DMS53 (cell line): ENCODE measurements around the gene DUSP22.
"Not testable (repeated sequence)": the region's sequence is repeated elsewhere in the genome, so short reads cannot be mapped to it uniquely, and the experiment has no call there.

Source experiments
- DNase-seq: peaks from one replicate; lab custom pipeline; 2025; lab: John Stamatoyannopoulos, UW

DUSP22 gene

DNA sequence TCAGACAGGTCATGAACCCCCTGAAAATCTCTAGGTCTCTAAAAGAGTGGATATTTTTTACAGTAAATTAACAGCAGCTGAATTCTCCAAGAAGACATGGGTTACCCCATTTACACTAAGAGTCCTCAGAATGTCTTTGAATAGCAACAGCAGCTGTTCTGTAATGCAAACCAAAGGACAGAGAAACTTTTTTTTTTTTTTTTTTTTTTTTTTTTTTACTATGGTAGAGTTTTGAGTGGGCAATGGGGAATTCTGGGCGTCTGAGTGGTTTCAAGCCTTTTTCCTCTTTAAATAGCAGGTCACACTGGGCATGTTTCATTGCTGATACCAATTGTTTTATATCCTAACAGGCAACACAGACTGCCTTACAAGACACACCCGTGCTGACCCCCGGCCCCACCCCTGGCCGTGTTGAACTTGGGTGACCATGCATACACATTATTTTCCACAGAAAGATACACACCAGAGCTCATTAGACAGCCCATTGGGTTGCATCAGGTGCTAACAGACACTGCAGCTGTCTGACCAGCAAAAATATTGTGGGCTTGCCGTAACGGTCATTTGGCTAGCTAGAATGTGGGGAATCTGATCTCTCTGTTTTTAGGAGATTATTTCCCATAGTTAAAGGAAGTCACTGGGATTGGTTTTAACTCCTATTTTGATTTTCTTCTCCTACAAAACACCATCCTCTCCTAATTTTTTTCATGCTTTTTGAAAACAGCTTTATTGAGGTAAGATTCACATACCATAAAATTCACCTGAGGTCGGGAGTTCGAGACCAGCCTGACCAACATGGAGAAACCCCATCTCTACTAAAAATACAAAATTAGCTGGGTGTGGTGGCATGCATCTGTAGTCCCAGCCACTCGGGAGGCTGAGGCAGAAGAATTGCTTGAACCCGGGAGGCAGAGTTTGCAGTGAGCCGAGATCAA, 72.6 kb downstream of the DUSP22 start:
- no peak for DNase-seq

DNA sequence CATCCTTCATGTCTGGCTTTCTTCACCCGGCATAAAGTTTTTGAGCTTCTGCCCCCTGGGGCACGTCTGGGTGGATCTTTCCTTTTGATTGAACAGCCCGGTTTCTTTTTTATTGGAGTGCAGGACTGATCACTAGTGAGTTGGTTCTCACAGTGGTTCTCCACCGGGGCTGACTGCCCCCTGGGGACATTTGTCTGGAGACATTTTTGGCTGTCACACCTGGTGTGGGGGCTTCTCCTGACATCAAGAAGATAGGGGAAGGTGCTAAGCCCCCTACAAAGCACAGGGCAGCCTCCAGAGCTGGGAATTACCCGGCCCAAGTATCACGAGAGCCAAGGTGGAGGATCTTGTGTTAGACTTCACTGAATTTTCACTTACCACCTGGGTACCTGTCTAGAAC, 73.5 kb downstream of the DUSP22 start:
- no peak for DNase-seq

DNA sequence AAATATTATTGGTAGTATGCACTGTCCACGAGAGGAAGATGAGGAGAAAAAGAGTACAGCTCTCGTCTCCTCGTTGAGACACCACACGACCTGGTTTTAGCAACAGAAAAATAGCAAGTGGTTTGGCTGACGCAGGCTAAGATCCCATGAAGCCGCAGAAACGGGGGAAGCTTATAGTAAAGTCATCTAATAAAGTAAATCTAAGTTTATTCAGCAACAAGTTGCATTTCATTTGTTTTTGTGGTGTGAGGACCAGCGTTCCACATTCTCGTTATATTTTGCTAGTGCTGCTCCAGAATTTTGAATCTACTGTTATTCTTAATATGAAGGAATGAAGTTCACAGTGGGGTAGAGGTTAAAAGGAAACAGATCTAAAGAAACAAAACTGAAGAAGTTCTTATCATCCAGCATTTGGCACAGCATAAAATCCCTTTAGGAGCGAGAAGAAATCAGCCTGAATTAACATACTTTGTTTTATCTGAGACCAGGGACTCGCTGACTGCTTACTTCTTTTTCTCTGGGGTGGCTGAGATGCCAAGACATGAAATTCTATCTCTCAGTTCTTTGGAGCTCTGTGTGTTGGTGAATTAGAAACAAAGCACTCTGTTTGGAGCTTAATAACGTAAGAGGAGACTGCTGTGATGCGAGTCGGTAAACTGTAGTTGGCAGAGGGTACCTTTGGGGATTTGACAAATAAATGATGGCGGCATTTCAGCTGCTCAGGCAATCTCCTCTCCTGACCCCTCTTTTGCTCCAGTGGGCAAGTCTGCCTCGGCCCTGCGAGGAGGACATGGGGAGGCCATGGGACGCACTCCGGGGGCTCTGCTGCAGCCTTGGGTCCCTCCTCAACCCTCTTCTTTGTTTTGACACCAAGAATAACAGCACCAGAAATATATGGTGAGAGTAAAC, 74.4 kb downstream of the DUSP22 start:
- no peak for DNase-seq

DNA sequence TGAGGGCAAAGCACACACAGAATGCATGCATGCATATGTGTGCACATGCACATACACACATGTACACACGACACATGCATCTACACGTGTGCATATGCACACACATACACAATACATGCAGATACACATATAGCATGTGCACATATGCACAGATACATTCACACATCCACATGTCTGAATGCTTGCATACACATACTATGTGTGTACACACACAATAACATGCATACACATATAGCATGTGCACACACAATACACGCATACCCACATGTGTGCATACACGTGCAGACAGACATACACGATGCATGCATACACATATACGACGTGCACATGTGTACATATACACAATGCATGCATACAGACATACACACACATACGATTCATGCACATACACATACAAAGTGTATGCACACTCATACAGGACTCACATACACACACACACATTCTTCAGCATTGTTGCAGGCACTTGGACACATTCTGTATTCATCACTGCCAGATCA, 75.1 kb downstream of the DUSP22 start:
- no peak for DNase-seq

DNA sequence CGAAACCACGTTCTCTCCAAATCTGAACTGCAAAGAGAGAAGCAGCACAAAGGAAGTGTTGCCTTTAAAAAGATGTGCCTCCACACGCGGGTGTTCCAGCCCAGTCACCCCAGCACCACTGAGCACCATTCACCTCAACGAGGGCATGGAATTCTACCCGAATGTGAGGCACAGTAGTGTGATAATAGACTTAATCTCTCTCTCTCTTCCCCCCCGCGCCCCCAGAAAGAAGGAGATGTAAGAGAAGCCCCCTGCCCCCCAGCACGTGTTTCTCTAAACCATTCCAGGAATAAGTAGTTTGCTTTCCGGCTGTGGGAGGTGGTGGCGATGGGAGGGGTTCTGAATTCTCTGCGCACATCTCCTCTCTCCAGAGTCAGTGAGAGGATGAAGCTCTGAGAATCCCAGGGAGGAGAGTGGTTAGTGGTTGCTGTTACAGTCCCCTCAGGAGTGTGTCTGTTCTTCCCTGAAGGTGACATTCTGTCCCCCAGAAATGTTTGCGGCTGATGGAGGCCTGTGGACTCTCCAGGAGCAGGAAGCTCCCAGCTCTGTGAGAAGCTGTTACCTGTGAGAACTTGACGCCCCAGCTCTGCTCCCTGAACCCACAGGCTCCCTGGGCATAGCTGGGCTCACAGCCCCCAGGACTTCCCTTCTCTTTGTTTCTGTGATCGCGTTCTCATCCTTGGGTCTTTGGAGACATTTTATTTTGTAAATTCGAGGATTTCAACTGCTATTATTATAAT, 75.8 kb downstream of the DUSP22 start:
- no peak for DNase-seq

DNA sequence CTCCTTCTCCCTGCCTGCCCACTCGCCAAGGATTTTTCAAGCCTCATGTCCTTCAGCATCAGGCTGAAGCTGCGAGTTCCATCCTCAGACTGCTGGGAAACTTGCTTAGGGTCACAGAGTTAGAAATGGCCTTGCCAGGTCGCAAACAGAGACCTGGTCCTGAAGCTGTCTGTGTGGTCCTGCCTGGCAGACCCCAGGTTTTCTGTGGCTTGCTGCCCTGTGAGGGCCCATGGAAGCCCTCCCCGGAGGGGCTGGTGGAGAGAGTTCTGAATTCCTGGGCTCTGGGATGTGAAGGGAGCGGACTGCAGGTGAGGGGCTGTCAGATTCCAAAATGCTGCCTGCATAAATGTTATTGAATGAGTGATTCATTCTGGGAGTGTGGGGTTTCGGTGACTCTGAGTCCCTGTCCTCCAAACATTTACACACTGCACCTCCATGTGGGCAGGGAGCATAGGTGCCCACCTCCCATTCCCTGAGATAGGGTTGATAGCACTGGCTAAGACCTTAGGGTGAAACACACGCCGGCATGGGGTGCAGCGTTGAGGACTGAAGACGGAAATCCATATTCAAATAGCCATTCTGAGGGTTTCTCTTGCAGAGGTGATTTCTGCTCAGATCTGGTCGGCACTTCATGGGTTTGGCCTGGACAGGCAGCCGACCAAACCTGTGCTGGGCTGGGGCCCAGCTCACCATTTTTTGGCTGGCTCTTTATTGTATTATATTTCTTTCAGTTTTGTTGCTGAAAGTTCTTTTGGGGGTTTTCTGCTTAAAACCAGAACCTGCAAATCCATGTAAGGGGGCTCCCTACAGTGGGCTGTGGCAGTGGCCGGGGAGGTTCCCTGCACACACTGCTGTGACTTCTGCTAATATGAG, 77.5 kb downstream of the DUSP22 start:
- no peak for DNase-seq

DNA sequence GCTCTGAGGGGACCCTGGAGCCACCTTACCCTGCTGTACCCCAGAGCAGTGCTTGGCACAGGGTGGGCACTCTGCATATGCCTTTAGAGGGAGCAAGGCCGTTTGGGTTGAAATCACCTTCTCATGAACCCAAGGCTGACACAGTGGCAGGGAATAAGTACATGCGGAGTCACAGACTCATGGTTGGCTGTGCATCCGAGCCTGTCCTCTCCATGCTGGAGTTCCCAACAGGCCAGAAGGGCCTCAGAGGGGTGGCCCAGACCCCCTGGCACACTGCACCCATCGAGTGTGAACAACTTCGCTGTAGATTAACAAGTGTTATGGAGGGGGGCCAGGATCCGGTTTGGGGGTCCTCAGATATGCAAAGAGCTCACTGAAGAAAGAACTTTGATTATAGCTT, 78.3 kb downstream of the DUSP22 start:
- no peak for DNase-seq

DNA sequence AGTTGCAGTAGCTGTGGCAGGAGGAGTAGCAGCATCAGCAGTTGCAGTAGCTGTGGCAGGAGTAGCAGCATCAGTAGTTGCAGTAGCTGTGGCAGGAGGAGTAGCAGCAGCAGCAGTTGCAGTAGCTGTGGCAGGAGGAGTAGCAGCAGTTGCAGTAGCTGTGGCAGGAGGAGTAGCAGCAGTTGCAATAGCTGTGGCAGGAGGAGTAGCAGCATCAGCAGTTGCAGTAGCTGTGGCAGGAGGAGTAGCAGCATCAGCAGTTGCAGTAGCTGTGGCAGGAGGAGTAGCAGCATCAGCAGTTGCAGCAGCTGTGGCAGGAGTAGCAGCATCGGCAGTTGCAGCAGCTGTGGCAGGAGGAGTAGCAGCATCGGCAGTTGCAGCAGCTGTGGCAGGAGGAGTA, 79.6 kb downstream of the DUSP22 start:
- not testable (repeated sequence) for DNase-seq

DNA sequence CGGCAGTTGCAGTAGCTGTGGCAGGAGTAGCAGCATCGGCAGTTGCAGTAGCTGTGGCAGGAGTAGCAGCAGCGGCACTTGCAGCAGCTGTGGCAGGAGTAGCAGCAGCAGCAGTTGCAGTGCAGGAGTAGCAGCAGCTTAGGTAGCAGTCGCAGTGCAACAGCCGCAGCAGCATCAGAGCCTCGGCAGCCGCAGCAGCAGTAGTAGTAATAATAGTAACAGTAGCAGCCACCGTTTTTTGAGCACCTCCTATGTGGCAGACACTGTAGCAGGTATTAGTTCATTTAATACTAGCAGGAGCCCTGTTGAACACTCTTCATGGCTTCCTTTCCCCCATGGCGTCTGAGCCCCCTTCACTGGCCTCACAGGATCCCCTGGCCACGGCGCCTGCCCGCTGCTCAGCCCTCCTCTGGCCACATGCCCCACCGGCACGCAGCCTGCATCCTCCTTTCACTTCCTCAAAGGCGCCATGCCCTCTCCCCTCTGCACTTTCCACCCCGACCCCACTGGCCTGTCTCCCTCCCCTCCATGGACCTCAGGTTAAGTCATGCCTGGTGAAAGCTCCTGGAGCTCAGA, 80.1 kb downstream of the DUSP22 start:
- DNase-seq: no peak

DNA sequence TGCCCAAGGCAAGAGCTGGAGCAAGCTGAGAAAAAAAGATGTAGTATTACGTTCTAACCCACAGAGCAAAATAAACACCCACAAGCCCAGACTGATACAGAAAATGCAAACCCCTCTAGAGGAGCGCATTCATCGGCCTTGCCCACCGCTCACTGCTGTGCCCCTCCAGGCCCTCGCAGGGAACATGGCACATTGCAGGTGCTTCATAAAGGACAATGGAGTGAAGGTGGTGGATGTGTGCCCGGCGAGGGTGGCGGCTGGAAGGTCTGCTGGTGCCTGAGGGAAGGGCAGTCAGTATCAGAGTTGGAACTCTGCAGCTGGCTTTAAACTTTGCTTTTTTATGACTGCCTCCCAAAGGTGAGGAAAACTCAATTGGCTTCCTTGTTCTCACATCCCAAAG, 80.7 kb downstream of the DUSP22 start:
- no peak for DNase-seq

DNA sequence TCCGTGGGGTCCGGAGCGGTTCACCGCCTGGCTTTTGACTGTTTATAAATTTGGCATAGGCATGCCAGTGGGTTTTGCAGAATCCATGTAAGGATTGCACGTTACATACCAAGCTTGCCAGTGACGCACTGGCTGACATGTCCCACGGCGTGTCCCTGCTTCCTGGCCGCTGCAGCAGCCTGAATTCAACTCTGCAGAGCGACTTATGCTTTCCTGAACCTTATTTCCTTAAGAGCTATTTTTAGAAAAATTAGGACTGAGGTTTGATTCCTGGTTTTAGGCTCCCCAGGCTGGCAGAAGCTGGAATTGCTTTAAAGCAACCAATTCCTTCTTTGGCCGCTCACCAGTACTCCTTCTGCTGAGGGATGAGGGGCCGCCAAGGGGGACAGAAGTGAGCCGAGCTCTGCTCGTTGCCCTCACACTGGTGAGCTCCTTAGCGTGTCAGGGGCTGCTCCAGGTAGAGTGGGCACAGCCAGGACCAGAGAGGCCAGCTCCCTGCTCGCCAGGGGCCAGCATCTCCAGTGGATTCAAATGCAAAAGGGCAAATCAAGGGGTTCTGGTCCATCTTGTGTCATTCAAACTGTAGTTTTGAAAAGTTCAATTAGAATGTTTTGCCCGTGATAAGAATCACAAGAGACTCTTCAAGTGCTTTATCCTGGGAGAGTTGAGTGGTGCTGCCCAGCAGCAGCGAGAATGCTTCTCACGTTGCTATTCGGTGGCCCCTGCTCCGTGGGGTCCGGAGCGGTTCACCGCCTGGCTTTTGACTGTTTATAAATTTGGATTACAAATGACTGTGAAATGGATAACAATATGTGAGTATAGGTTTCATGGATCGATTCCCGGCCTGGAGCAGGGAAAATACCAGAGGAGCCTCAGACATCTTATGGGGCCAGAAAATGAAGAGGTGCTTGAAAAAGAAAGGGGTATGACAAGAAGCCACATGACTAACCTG, 81.8 kb downstream of the DUSP22 start:
- DNase-seq: no peak

DNA sequence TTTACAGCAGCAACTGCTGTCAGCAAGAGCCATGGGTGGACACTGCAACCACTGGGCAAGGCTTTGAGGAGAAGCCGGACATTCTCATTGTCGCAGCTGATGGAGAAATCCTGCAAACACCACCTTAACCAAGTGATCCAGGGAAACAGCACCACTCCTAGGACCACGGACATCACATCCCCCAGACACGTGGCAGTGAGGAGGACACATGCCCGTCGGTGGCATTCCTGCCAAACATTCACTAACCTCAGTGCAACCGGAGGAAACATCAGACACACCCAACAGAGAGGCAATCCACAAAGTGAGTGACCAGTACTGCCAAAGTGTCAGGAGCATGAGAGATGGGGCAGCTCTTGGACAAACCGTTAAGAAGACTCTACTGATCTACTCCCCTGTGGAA, 82.7 kb downstream of the DUSP22 start:
- no peak for DNase-seq

DNA sequence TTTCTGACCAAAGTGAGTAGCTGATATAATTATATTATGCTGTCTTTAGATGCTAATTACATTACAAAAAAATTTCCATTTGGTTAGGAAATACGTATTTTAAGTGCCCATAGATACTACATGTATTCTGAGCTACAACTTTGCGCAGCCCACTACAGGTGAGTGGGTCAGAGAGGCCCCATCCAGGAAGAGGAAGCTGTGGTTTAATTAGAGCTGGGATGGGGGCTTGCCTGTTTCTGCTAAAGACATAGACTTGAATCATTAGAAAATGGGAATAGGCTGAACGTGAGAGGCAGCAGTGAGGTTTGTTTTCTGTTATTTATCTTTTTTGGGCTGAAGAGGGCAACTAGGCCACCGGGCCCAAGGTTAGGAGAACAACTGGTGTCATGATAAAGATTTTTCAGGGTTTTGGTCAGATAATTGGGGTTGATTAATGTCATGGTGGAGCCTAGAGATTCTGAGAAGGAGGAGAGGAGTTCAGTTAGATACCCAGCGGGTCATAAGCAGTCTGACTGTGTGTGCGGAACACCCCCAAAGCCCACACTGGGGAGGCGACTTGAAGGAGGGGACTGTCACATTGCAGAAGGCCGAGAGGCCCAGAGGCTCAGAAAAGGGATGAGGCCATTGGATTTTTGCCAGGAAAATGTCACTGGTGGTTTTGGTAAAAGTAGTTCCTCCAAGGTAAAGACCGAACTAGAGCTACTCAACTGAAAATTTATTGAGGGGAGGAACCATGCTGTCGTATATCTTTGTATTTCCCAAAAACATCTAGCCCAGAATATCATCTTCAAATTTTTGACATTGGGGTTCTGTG, 84.7 kb downstream of the DUSP22 start:
- no peak for DNase-seq

DNA sequence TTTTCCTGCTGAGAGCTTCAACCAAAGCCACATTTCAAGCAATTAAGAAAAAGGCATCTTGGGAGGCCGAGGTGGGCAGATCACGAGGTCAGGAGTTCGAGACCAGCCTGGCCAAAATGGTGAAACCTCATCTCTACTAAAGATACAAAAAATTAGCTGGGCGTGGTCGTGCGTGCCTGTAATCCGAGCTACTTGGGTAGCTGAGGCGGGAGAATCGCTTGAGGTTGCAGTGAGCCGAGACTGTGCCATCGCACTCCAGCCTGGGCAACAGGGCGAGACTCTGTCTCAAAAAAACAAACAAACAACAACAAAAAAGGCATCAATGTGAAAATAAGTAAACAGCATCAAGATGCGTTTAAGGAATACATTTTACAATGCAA, 85.3 kb downstream of the DUSP22 start:
- not testable (repeated sequence) for DNase-seq

DNA sequence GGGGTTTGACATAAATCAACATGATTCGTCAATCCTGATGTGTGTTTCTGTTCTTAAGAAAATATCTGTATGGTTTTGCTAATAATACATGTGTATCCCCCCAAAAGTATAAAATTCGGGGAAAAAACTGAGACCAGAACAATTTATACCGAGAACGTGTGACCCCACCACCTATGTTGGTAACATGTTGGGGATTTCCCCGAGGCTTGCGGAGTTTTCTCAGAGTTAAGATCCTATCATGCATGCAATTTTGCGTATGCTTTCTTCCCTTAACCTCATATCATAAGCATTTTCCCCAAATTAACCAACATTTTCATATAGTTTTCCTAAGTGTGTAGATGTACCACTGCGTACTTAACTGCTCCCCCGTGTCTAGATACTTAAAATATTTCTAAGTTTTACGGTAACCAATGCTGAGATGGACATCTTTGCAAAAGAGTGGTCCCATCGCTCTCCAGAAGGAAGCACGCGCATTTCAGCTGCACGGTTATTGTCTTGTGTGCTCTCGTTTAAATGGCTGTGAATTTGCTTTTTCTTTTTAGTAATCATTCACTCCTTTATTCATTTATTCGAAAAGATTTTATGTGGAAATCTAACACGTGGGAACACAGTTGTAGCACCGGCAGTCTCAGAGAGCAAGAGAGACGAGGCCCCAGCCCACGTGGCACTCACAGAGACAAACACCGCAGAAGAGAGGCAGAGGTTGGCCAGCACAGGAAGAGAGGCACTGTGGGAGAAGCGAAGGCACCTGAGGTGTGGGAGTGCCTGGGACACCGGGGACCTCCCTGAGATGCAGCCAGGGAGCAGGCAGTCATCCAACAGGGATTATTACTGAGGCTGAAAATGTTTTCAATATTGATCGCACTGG, 86.0 kb downstream of the DUSP22 start:
- no peak for DNase-seq

DNA sequence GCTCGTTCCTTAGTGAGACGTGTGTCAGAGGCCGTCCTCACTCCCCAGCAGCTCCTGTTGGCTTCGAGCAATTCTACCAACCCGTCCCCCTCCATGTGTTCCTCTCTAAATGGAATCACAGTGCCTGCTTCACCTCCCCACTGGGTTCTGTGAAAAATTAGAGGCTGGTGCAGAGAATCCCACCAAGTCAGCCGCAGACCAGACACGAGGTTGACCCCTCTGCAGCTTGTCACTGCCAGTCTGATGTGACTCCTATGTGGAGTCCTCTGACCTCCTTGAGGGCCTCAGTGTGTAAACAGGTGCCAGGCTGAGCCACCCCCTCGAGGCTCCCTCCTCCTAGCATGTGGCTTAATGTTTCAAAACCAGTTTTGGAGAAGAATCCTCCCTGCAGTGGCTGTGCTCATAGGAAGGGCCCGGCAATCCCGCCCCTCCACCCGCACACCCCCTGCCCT, 86.7 kb downstream of the DUSP22 start:
- DNase-seq: no peak

DNA sequence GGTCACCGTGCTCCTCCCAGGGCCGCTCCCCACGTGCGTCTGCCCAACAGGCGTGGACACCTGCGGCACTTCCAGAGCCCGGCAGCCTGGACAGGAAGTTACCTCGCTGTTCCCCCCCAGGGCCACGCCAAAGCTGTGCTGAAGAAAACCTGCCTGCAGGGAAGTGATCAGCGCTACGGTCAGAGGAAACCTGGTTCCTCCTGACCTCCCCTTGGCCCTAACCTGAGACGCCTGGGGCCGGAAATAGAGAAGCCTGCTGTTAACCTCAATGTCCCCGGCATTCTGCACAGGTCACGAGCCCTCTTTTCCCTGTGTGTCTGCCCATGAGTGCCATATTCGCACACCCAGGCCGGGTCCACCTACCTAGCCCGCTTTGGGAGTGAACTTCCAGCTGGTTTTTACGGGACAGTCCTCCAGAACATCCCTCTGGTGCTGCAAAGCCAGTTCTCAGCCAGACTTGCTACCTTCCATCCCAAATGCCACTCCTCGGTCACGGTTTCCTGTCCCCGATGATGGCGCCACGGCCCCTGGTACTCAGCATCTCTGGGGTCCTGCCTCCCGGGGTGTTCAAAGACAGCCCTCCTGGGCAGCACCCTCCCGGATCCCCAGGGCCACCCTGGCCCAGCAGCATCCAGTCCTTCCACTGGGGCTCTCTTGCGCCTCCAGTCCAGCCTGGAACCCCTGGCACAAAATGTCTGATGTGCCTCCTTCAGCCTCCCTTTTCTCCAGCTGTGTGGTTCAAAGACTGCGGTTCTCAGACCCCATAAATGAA, 87.3 kb downstream of the DUSP22 start:
- no peak for DNase-seq
